GM19193 (cell line): ENCODE results near the gene PTPMT1.

Experiments
- POLR2A ChIP-seq: IDR thresholded peaks from 4 replicates; pipeline ENCODE4 v1.6.1; 2011; ENCODE audit not compliant: insufficient read depth, insufficient read length; ENCODE audit errors: extremely low read depth

PTPMT1 gene

DNA sequence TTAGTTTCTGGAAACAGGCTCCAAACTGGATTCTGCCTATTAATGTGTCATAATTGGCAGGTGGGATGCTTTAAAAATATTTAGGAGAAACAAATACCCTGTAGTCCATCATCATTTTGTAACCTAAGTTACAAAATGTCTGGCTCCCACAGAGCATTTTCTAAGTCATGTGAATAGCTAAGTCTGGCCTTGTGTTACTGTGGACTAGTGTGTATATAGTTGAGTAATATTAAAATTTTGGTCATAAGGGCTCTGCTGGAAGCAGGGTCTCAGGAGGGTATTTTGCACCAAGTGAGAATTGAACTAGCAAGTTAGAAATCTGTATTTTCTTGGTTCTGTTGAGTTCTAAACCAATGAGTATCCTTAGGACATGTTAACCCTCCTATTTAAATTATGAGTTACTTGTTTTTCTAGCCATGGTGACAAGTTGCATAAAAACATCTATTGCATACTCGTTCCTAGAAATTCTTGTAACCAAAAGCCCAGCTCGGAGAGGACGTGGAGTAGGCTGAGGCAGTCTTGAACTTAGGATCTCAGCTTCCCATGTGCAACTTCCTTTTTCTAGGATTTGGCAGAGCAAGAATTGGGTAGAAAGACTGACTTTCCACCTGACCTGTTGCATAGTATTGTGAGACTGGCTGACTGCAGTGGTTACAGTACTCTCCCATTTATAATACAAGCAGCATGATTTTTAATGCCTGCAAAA, 5.4 kb downstream of the PTPMT1 start:
- TF ChIP-seq POLR2A: no peak

DNA sequence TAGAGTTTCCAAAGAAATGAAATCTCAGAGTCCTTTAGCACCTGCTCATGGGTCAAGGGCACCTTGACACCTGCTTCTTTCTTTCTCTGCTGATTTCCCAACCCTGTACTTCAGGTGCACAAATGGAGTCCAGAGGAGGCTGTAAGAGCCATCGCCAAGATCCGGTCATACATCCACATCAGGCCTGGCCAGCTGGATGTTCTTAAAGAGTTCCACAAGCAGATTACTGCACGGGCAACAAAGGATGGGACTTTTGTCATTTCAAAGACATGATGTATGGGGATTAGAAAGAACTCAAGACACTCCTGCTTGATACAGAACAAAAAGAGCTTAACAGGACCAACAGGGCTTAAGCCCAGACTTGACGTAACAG, 5.9 kb downstream of the PTPMT1 start:
- no peak for TF ChIP-seq POLR2A

DNA sequence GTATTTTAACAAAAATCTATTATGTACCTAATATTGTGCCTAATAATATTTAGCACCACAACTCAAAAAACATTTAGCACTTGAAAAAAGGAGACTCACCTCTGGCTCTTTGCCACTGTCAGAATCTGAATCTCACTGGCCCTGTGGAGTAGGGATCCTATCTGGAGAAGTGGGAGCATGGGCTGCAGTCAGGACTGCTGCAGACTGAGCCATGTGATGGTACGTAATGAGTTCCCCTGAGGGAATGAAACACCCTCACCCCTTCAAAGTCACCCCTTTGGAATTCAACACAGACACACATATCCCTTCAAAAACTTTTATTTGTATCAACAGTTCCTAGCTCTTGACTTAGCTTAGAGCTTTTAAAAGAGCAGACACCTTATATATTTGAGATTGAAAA, 6.5 kb downstream of the PTPMT1 start:
- TF ChIP-seq POLR2A: no peak

DNA sequence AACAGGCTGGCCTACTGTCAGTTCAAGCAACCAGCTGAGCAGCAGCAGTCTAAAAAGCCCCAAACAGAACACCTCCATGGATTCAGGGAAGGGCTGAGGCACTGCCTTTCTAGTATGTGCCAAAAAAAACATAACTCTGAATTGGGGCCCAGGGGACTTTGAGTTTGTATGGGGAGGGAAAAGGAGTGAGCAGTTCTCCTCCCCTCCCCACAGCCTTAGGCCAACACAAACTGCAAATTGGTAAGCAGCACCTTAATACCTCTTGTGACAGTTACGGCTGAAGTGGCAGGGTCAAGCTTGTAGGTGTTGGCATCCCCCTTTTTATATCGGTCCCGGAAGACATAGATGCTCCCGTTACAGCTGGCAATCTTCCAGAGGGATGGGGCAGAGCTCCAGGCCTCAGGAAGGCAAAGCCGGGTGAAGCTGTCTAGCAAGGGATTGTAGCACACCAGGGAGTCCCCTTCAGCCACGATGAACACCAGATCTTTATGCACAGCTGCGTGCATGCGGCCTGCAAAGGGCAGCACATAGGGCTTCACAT, 7.4 kb downstream of the PTPMT1 start:
- TF ChIP-seq POLR2A: no peak

DNA sequence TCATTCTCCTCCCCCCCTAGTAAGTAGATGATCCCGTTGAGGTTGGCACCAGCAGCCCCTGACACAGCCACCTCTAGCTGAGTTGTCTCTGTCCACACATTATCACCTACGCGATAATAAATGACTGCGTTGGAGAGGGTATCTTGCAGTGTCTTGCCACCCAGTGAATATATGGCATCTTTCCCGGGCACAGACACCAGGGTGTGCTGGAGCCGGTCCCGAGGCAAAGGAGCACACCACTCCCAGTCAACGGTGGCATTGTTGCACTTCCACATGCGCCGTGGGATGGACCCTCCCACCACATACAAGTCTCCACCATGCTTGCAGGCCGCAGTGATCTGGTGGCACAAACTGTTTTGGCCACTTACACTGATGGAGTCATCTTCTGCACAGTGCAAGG, 7.9 kb downstream of the PTPMT1 start:
- TF ChIP-seq POLR2A: no peak

DNA sequence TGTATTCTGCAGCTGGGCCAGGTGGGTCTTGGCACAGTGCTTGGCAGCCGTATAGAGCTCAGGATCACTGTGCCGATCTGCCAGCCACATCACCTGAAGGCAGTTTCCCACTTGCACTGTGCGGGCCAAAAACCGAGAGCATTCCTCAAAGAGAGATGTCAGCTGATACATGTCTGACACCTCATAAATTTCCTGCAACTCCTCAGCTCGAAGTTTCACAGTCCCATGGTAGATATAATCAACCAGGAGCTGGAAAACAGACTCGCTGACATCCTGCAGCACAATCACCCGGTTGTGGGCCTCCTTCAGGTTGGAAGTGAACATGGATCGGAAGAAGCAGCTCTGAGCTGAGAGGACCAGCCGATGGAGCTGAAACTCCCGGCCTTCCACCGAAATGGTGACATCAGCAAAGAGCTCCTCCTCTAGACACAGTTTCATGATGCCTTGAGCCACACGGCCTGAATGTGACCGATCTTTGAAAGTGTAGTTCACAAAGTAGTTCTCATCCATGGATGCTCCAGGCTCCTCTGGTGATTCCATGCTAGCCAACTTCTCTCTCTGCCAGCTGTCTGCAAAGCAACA, 12.2 kb downstream of the PTPMT1 start:
- no peak for TF ChIP-seq POLR2A

DNA sequence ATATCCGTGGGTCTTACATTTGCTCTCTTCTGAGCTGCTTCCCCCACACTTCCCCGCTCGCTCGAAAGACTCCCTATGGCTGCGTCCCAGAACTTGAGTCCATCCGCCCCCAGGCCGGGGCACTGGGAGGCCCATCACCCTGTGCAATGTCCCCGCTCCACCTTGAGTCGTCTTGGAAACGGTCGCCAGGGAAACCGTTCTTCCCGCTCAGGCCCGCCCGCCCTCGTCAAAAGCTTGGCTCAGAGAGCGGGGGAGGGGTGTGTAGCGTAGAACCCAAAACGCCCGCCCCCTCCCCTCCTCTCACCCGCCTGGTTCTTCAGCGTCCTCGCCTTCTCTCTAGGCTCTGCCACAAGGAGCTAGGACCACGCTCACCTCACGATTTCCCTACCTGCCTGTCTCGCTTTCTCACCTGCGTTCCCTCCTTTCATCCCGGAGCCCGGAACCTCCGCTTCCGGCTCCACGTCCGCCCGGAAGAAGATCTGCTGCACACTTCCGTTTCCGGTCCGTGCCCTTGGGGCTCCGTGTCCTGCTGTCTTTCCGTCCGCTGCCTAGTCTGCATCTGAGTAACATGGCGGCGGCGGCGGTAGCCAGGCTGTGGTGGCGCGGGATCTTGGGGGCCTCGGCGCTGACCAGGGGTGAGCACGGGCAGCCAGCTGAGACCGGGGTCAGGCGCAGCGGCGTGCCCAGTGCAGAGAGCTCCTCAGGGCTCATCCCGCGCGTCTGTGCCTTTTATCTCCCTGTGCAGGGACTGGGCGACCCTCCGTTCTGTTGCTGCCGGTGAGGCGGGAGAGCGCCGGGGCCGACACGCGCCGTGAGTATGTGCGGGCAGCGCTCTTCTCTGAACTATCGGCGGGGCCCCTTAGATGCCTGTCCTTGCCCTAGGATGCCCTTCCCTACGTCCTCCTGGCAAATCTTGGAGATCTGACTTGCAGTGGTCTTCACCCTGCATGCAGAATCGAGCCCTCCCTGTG, 13.4 kb downstream of the PTPMT1 start, which contains the start of the genes KBTBD4 and NDUFS3:
Gene KBTBD4 (minus strand): TSS at position 447 of the 971 bp plus-strand sequence. CDS start 19 bp downstream, at position 428.
Gene NDUFS3 (plus strand): TSS at position 551 of the 971 bp plus-strand sequence. CDS start 18 bp downstream, at position 569.
- peak; percentile 87 for TF ChIP-seq POLR2A

DNA sequence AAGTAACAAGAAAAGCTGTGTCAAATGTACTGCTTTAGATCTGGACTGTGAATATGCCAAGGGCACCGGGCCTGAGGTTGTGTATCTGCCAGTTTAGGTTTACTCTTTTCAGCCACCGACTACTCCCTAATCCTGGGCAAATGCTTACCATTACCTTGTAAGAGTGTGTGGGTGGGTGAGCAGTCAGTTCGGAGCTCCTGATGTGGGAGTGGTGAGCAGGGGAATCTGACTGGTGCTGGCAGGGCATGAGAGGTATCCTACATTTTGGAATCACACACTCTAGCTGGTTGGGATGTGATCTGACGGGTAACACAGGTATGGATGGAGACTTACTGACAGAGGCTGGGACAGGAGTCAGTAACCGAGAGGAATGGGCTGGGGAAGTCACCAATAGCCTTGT, 18.4 kb downstream of the PTPMT1 start:
- no peak for TF ChIP-seq POLR2A

DNA sequence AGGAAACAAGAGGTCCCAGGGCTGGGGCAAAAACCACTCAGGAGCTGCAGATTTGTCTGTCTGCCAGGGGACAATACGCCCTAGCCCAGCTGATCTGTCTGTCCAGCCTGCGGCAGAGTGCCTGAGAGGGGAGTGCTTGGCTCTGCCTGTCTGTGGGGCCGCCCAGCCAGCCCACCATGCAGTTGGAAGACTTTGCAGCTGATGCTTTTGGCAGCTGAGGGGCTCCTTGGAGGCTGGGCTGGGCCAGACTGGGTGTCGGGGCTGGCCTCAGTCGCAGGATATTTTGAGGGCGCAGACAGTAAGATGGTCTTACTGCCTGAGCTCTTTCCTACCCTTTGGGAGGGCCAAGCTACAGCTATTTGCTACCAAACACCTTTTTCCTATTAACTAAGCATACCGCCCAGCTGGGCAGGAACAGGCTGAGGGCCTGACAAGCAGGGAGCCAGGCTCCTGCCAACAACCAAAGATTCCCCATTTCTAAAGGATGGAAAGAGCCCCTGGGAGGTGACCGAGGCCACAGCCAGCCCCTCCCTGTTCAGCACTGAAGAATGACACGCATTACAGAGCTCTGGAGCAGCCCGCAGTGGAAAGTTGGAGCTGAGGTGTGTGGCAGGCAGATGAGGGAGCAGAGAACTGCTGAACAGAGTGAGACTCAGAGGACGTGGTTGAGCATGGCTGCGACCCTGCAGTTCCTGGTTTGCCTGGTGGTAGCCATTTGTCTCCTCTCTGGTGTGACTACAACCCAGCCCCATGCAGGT, 20.9 kb downstream of the PTPMT1 start, which contains the start of gene FAM180B:
Gene FAM180B (plus strand): TSS at position 581 of the 758 bp plus-strand sequence. CDS start 91 bp downstream, at position 672.
- no peak for TF ChIP-seq POLR2A

DNA sequence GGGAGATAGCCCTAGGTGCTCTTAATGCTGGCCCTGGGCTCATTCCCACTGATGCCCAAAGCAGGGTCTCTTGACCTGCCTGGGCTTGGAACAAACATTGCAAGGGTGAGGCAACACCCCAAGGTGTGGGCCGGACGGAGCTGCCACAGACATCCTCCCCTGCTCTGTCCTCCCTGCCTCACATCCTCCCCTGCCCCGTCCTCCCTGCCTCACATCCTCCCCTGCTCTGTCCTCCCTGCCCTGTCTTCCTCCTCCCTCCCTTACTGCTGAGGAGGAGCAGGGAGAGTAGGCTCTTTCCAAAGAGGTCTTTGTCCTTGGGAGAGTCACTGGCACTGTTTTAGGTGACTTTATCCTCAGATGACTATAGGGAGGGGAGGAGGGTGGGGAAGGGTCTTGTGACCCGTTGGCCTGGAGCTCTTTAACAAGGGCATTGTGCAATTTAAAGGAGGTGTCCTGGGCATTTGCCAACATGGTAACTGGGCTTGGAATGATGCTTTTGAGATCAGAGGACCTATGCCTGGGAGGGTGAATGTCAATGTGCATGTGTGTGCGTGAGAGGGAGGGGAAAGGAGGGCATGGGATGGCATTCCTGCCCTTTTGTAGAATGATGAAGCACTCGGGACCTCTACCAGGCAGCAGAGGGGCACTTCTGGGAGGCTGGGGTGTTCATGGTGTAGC, 21.8 kb downstream of the PTPMT1 start:
- no peak for TF ChIP-seq POLR2A

DNA sequence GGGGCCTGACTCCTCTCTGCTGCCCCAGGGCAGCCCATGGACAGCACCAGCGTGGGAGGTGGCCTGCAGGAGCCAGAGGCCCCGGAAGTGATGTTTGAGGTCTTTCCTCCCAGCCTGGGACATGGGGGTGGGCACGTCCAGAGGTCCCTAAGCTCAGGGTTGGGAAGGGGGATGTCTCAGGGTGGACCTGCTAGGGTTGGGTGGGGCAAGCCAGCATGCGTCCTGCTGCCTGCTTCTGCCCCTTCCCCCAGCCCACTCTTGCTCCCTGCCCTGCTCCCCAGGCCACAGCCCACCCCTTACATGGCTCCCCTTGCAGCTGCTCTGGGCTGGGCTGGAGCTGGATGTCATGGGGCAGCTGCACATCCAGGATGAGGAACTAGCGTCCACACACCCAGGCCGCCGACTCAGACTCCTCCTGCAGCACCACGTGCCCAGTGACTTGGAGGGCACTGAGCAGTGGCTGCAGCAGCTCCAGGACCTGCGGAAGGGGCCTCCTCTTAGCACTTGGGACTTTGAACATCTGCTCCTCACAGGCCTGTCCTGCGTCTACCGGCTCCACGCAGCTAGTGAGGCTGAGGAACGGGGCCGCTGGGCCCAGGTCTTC, 22.4 kb downstream of the PTPMT1 start:
- no peak for TF ChIP-seq POLR2A

DNA sequence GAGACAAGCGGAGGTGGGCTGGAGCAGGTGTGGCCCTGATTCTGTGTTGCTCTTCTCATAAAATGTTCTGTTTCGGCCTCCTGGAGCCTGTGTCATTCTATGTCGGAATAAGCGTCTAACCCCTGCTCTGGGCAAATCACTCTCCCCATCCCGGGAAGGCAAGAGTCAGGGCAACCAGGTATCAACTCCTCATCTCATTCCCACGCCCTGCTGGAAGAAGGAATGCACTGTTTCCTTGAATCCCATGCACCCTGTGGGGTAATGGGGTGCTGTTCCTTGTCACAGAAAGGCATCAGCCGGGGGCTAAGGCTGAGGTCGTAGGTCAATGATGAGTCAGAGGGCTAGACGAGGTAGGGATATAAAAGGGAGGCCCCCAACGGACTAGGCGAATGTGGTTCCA, 23.7 kb downstream of the PTPMT1 start:
- TF ChIP-seq POLR2A: no peak

DNA sequence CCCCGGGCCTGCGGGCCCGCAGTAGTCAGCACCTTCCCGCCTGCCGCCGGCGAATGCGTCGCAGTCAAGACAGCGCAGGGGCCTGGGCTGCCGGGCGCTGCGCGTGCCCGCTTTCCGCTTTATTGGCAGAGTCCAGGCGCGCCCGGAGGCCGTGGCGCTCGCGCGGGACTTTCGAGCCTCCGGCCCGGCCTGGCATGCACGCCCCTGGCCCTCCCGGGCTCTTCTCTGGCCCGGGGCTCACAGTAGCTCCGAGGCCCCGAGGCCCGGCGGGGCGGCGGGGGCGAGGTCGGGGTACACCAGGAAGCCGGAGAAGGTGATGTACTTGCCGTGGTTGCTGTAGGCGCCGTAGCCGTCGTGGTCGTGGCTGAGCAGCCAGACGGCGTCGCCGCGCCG, 24.2 kb downstream of the PTPMT1 start:
- TF ChIP-seq POLR2A: no peak
